HEK293T (cell line): ENCODE measurements around the gene SH3GLB1.

Experiments
- CTBP1 ChIP-seq: fragments of 450-650 bp; IDR thresholded peaks from 2 replicates; pipeline ENCODE4 v1.6.1; 2016; ENCODE audit warnings: borderline replicate concordance
- ELF4 ChIP-seq: fragments of 450-650 bp; IDR thresholded peaks from 2 replicates; pipeline ENCODE4 v1.6.1; 2017; ENCODE audit warnings: antibody characterized with exemption
- FOXK2 ChIP-seq: fragments of 450-650 bp; IDR thresholded peaks from 2 replicates; pipeline ENCODE4 v1.6.1; 2016; ENCODE audit warnings: mild to moderate bottlenecking
- FOXM1 ChIP-seq: fragments of 450-650 bp; IDR thresholded peaks from 2 replicates; pipeline ENCODE4 v1.6.1; 2017; ENCODE audit warnings: mild to moderate bottlenecking, borderline replicate concordance
- HDGF ChIP-seq: fragments of 450-650 bp; IDR thresholded peaks from 2 replicates; pipeline ENCODE4 v1.6.1; 2017; ENCODE audit warnings: antibody characterized with exemption, borderline replicate concordance
- L3MBTL2 ChIP-seq: fragments of 450-650 bp; conservative IDR thresholded peaks from 2 replicates; pipeline ENCODE4 v1.6.1; 2016; ENCODE audit warnings: mild to moderate bottlenecking
- LEF1 ChIP-seq: fragments of 450-650 bp; IDR thresholded peaks from 2 replicates; pipeline ENCODE4 v1.6.1; 2017; ENCODE audit warnings: mild to moderate bottlenecking, borderline replicate concordance
- SUZ12 ChIP-seq: fragments of 450-650 bp; IDR thresholded peaks from 2 replicates; pipeline ENCODE4 v1.6.1; 2016; ENCODE audit warnings: mild to moderate bottlenecking
- ZNF384 ChIP-seq: fragments of 450-650 bp; IDR thresholded peaks from 2 replicates; pipeline ENCODE4 v1.6.1; 2016
- TF ChIP-seq, protein P1 (sequence below): fragments of 450-650 bp; IDR thresholded peaks from 2 replicates; pipeline ENCODE4 v1.6.1; 2016

DNA sequence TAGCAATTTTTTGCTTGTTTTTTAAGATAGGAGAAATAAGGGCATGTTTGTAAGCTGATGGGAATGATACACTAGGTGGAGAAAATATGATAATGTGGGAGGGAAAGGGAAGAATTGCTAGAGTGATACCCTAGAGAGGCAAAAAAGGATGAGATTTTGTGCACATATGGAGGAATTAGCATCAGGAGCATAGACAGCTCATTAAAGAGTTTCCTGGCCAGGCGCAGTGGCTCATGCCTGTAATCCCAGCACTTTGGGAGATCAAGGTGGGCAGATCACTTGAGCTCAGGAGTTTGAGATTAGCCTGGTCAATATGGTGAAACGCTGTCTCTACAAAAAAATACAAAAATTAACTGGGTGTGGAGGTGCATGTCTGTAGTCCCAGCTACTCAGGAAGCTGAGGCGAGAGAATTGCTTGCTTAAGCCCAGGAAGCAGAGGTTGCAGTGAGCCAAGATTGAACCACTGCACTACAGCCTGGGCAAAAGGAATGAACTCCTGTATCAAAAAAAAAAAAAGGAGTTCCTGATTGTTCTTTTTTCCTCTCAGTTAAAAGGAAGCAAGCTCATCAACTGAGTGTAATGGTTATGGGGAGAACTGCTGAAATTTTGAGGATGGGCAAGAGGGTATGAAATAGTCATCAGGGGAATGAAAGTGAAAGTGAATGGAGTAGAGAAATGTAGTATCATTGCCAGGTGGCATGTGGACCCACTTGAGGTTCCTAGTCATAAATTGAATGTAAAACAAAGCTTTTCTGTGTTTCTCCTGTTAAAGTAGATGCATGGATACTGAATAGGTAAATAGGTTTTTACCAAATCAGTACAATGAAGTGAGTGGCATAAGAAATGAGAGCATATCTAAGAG lies 35.5 kb downstream of the SH3GLB1 start:
- no peak for TF ChIP-seq FOXM1
- TF ChIP-seq SUZ12: no peak
- no peak for TF ChIP-seq CTBP1
- no peak for TF ChIP-seq ELF4
- no peak for TF ChIP-seq FOXK2
- TF ChIP-seq, protein P1, sequence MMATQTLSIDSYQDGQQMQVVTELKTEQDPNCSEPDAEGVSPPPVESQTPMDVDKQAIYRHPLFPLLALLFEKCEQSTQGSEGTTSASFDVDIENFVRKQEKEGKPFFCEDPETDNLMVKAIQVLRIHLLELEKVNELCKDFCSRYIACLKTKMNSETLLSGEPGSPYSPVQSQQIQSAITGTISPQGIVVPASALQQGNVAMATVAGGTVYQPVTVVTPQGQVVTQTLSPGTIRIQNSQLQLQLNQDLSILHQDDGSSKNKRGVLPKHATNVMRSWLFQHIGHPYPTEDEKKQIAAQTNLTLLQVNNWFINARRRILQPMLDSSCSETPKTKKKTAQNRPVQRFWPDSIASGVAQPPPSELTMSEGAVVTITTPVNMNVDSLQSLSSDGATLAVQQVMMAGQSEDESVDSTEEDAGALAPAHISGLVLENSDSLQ: no peak
- no peak for TF ChIP-seq L3MBTL2
- no peak for TF ChIP-seq HDGF
- no peak for TF ChIP-seq ZNF384
- no peak for TF ChIP-seq LEF1
